H1 (cell line): ENCODE results near the gene POU2F1. TPM values are rescaled to one million over a fixed set of nuclear protein-coding genes. Genes with fewer than 3 reads are reported as not detected.

ENCODE experiments used
- CTCF ChIA-PET: fragments of 300-600 bp; sonication (Branson Sonifier 250); formaldehyde crosslinking; loops from one replicate; lab custom pipeline; 2021; ENCODE audit not compliant: partially characterized antibody; lab: Charles Lee
- POLR2A ChIA-PET: fragments of 300-600 bp; sonication (Branson Sonifier 250); formaldehyde crosslinking; loops from one replicate; lab custom pipeline; 2021; ENCODE audit warnings: inconsistent platforms; ENCODE audit not compliant: partially characterized antibody; lab: Charles Lee
- DNase-seq, 2 experiments: peaks; one replicate each; pipeline versions ENCODE4 v3.0.0 to v3.0.0-alpha.2; 2010 to 2022; ENCODE audit warnings: low spot score in 2 of 2, low read depth in 1 of 2, mixed read lengths in 1 of 2
- FAIRE-seq: peaks from 2 replicates; lab custom pipeline; 2011; peaks lifted over from hg19 to GRCh38; lab: Jason Lieb, UNC
- H2AFZ ChIP-seq: 2 replicates; pipeline ENCODE4 v1.8.1; 2012; ENCODE audit warnings: low read length, inconsistent platforms
- H2AK5ac ChIP-seq: 2 replicates; pipeline ENCODE4 v1.6.1; 2013; ENCODE audit warnings: low read depth, low read length
- H2BK120ac ChIP-seq: replicated peaks from 2 replicates; pipeline ENCODE3; 2013; ENCODE audit warnings: low read depth, low read length, inconsistent platforms
- H2BK12ac ChIP-seq: 2 replicates; pipeline ENCODE4 v1.6.1; 2013; ENCODE audit warnings: low read depth, low read length
- H2BK15ac ChIP-seq: 2 replicates; pipeline ENCODE4 v1.6.1; 2013; ENCODE audit warnings: low read length
- H2BK20ac ChIP-seq: 2 replicates; pipeline ENCODE4 v1.6.1; 2013; ENCODE audit warnings: low read length
- H2BK5ac ChIP-seq: 2 replicates; pipeline ENCODE4 v1.6.1; 2013; ENCODE audit warnings: low read depth, low read length
- H3K14ac ChIP-seq: 2 replicates; pipeline ENCODE4 v1.6.1; 2013; ENCODE audit warnings: inconsistent platforms; ENCODE audit not compliant: insufficient read length
- H3K18ac ChIP-seq: 2 replicates; pipeline ENCODE4 v1.6.1; 2013; ENCODE audit warnings: low read length; ENCODE audit errors: extremely low read depth
- H3K23ac ChIP-seq: 2 replicates; pipeline ENCODE4 v1.6.1; 2013; ENCODE audit warnings: inconsistent platforms; ENCODE audit not compliant: insufficient read length
- H3K23me2 ChIP-seq: 2 replicates; pipeline ENCODE4 v1.6.1; 2013; ENCODE audit warnings: low read depth, low read length
- H3K27ac ChIP-seq: 2 replicates; pipeline ENCODE4 v1.6.1; 2011; ENCODE audit warnings: low read depth, low read length, inconsistent platforms
- H3K27me3 ChIP-seq, 4 experiments: replicated peaks in 1 of 4; 1 replicate in 1 of 4; 2 replicates in 3 of 4; pipeline versions ENCODE4 v1.6.1 to v1.8.1; 2011 to 2013; ENCODE audit warnings: low read length in 3 of 4, mild to moderate bottlenecking in 3 of 4, inconsistent platforms in 2 of 4, mixed read lengths in 2 of 4, moderate library complexity in 1 of 4; ENCODE audit not compliant: control insufficient read depth in 3 of 4, insufficient read depth in 3 of 4; ENCODE audit errors: extremely low read depth in 1 of 4
- H3K36me3 ChIP-seq, 4 experiments: 2 replicates each; pipeline versions ENCODE4 v1.6.1 to v1.8.1; 2011 to 2013; ENCODE audit warnings: mild to moderate bottlenecking in 4 of 4, low read length in 3 of 4, moderate library complexity in 2 of 4, control low read depth in 1 of 4, inconsistent platforms in 1 of 4; ENCODE audit not compliant: insufficient read depth in 4 of 4, control insufficient read depth in 2 of 4
- H3K4ac ChIP-seq: replicated peaks from 2 replicates; pipeline ENCODE3; 2013; ENCODE audit warnings: low read length, low read depth, mixed read lengths, inconsistent platforms; ENCODE audit not compliant: insufficient read length
- H3K4me1 ChIP-seq, 4 experiments: replicated peaks in 1 of 4; 1 replicate in 1 of 4; 2 replicates in 3 of 4; pipeline versions ENCODE4 v1.6.1 to v1.8.1; 2011 to 2013; ENCODE audit warnings: low read length in 3 of 4, inconsistent platforms in 2 of 4, mixed read lengths in 1 of 4; ENCODE audit not compliant: insufficient read depth in 4 of 4, control insufficient read depth in 3 of 4
- H3K4me2 ChIP-seq, 2 experiments: 2 replicates each; pipeline versions ENCODE4 v1.6.1 to v1.8.1; 2011 to 2013; ENCODE audit warnings: low read depth in 2 of 2, low read length in 2 of 2, control low read depth in 1 of 2, inconsistent platforms in 1 of 2, mild to moderate bottlenecking in 1 of 2; ENCODE audit not compliant: insufficient read depth in 1 of 2
- H3K4me3 ChIP-seq, 4 experiments: fragments of 200-600, 300-600 bp in 1 of 4; sonication (generic), shearing (Covaris generic), sonication (Bioruptor Twin) in 1 of 4; 2 replicates each; pipeline versions ENCODE4 v1.5.1 to v1.8.1; 2011 to 2016; ENCODE audit warnings: low read length in 4 of 4, low read depth in 3 of 4, control low read depth in 2 of 4, inconsistent platforms in 2 of 4, mild to moderate bottlenecking in 2 of 4, mixed read lengths in 1 of 4, moderate library complexity in 1 of 4; ENCODE audit not compliant: insufficient read depth in 2 of 4; ENCODE audit errors: extremely low read depth in 1 of 4
- H3K56ac ChIP-seq: replicated peaks from 2 replicates; pipeline ENCODE3; 2013; ENCODE audit warnings: low read depth, mild to moderate bottlenecking, mixed read lengths, low read length, inconsistent platforms; ENCODE audit not compliant: insufficient read length
- H3K79me1 ChIP-seq: 2 replicates; pipeline ENCODE4 v1.6.1; 2013; ENCODE audit warnings: low read depth, low read length, control low read depth
- H3K79me2 ChIP-seq, 2 experiments: 2 replicates each; pipeline versions ENCODE4 v1.6.1 to v1.8.1; 2012 to 2013; ENCODE audit warnings: low read length in 2 of 2, mild to moderate bottlenecking in 2 of 2, inconsistent platforms in 1 of 2; ENCODE audit not compliant: insufficient read depth in 2 of 2, control insufficient read depth in 1 of 2
- H3K9ac ChIP-seq, 4 experiments: replicated peaks in 1 of 4; 1 replicate in 1 of 4; 2 replicates in 3 of 4; pipeline versions ENCODE4 v1.6.1 to v1.8.1; 2011 to 2013; ENCODE audit warnings: low read depth in 3 of 4, low read length in 3 of 4, control low read depth in 2 of 4, mild to moderate bottlenecking in 2 of 4, moderate library complexity in 2 of 4, inconsistent platforms in 1 of 4; ENCODE audit errors: extremely low read depth in 1 of 4
- H3K9me3 ChIP-seq, 2 experiments: 2 replicates each; pipeline versions ENCODE4 v1.6.1 to v1.8.1; 2012 to 2013; ENCODE audit warnings: mild to moderate bottlenecking in 2 of 2, moderate library complexity in 2 of 2, control low read depth in 1 of 2, inconsistent platforms in 1 of 2, low read depth in 1 of 2, low read length in 1 of 2, mixed read lengths in 1 of 2; ENCODE audit not compliant: insufficient read depth in 2 of 2
- H4K20me1 ChIP-seq, 2 experiments: replicated peaks in 1 of 2; 2 replicates each; pipeline versions ENCODE3 to v1.8.1; 2011 to 2013; ENCODE audit warnings: inconsistent platforms in 2 of 2, low read length in 2 of 2, mild to moderate bottlenecking in 1 of 2; ENCODE audit not compliant: insufficient read depth in 2 of 2, control insufficient read depth in 1 of 2
- H4K5ac ChIP-seq: 2 replicates; pipeline ENCODE4 v1.6.1; 2013; ENCODE audit warnings: low read length, low read depth, mixed read lengths, inconsistent platforms; ENCODE audit not compliant: insufficient read length
- H4K8ac ChIP-seq: 2 replicates; pipeline ENCODE4 v1.8.0; 2013; ENCODE audit warnings: mild to moderate bottlenecking, moderate library complexity, low read length, inconsistent platforms; ENCODE audit not compliant: insufficient read depth; ENCODE audit errors: extremely low read depth
- H4K91ac ChIP-seq: replicated peaks from 2 replicates; pipeline ENCODE3; 2013; ENCODE audit warnings: low read length, mixed read lengths, inconsistent platforms; ENCODE audit not compliant: insufficient read length
- BACH1 ChIP-seq: IDR thresholded peaks from 2 replicates; pipeline ENCODE4 v1.6.1; 2012; ENCODE audit warnings: low read length, improper control_type of control experiment
- HDAC2 ChIP-seq, 2 experiments: fragments of 300-600 bp in 1 of 2; sonication (generic) in 1 of 2; IDR thresholded peaks; 2 replicates each; pipeline ENCODE4 v1.6.1; 2011 to 2012; ENCODE audit warnings: low read depth in 2 of 2, low read length in 2 of 2, mild to moderate bottlenecking in 2 of 2, moderate library complexity in 2 of 2, borderline replicate concordance in 1 of 2, inconsistent platforms in 1 of 2
- JUN ChIP-seq: IDR thresholded peaks from 2 replicates; pipeline ENCODE4 v1.6.1; 2011; ENCODE audit warnings: low read depth, mild to moderate bottlenecking, improper control_type of control experiment, low read length
- KDM1A ChIP-seq: fragments of 200-600, 300-600 bp; sonication (generic); IDR thresholded peaks from 2 replicates; pipeline ENCODE4 v1.7.1; 2016; ENCODE audit warnings: mild to moderate bottlenecking, low read length, borderline replicate concordance
- RNF2 ChIP-seq: fragments of 200-900, 300-1000 bp; sonication (generic); IDR thresholded peaks from 2 replicates; pipeline ENCODE4 v1.7.1; 2016; ENCODE audit warnings: borderline replicate concordance, low read depth, mild to moderate bottlenecking, antibody characterized with exemption, low read length; ENCODE audit not compliant: poor library complexity, severe bottlenecking; ENCODE audit errors: missing control alignments
- SP4 ChIP-seq: IDR thresholded peaks from 2 replicates; pipeline ENCODE4 v1.6.1; 2012; ENCODE audit warnings: low read length, inconsistent platforms
- WGBS, 2 experiments: shearing (Covaris generic) in 1 of 2; methylation state at CpG; one replicate each; pipeline versions ENCODE4 v1.1.6 to v1.1.7; 2013 to 2015; ENCODE audit warnings: low lambda C conversion rate in 2 of 2, mixed read lengths in 2 of 2, inconsistent platforms in 1 of 2, low coverage in 1 of 2, missing lambda C conversion rate in 1 of 2; ENCODE audit not compliant: insufficient replicate concordance in 2 of 2, insufficient coverage in 1 of 2, insufficient read length in 1 of 2; ENCODE audit errors: extremely low coverage in 1 of 2, missing lambda C conversion rate in 1 of 2; 5-methylcytosine and 5-hydroxymethylcytosine counted together
- polyA plus RNA-seq, 7 experiments: library from polyadenylated mRNA; depleted of rRNA in 3 of 7; stranded (reverse) in 5 of 7; unstranded in 2 of 7; fragments of >200 nt in 5 of 7; fragments of 200-250 nt in 2 of 7; gene quantifications; 1 replicate in 5 of 7; 2 replicates in 1 of 7; 4 replicates in 1 of 7; pipeline versions ENCODE4 v1.2.1 to v1.2.3, GENCODE V29; 2011 to 2013; ENCODE audit warnings: missing spikeins in 2 of 7, mixed read lengths in 2 of 7
- total RNA-seq: library from RNA; stranded (reverse); fragmentation: NEBNext Ultra II Directional; extraction: Animal tissue kit (Norgen Biotek cat#: 25700); gene quantifications from 2 replicates; pipeline ENCODE4 v1.2.1, GENCODE V29; 2021
- TF ChIP-seq, protein P1 (sequence below): IDR thresholded peaks from 2 replicates; pipeline ENCODE4 v1.6.1; 2012; ENCODE audit warnings: low read length, inconsistent platforms

The POU2F1 gene
- total and polyA plus RNA-seq, 2 of the 8 experiments (the other 6 are each of a cell fraction or from before 2014, with no cell fraction given), result 37.0 to 57.2 TPM

DNA sequence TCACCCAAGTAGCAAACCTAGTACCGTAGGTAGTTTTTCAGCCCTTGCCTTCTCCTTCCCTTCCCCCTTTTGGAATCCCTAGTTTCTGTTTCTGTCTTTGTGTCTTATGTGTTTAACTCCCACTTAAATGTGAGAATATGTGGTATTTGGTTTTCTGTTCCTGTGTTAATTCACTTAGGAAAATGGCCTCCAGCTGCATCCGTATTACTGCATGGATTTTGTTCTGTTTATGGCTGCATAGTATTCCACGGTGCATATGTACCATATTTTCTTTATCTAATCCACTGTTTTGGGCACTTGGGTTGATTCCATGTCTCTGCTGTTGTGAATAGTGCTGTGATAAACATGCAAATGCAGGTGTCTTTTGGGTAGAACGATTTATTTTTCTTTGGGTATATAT, 138.6 kb downstream of the POU2F1 start:
- Histone ChIP-seq H3K23me2 (no peaks in the 10 kb centered on the region), H3K79me1 (peaks cover 2% of the 10 kb centered on the region), H3K27me3 (no peaks in the 10 kb centered on the region), H4K5ac (no peak overlapping the region), H3K79me2 (peaks cover 5 to 78% of the 10 kb centered on the region in 2 experiments; a peak in 3 of 4 replicates), H3K4ac (no peak overlapping the region), H3K4me3 (no peak overlapping the region), H3K56ac (no peak overlapping the region), H2AFZ (no peak overlapping the region), H2BK5ac (no peak overlapping the region), H3K9ac (no peak overlapping the region), H3K18ac (no peak overlapping the region), H3K4me2 (no peak overlapping the region), H2BK120ac (no peak overlapping the region), H2BK12ac (no peak overlapping the region), H2AK5ac (no peak overlapping the region), H3K23ac (no peak overlapping the region), H4K20me1 (peaks cover 4% of the 10 kb centered on the region in 2 experiments), H3K36me3 (no peaks in the 10 kb centered on the region), H3K14ac (no peak overlapping the region), H3K27ac (no peak overlapping the region), H3K9me3 (0 out of 4 replicates have a peak, but pooled peaks cover 0 to 3% of the 10 kb centered on the region in 2 experiments), H2BK15ac (no peak overlapping the region), H4K8ac (no peak overlapping the region), H4K91ac (no peak overlapping the region), H2BK20ac (no peak overlapping the region), H3K4me1 (peaks cover 0 to 6% (median 0%) of the 10 kb centered on the region in 4 experiments; a peak in 3 of 7 replicates)
- DNase-seq, result no peak
- FAIRE-seq, result no peak
- WGBS, 2 experiments, result 82% methylated on average over 4 of the region's 4 CpGs; no CpG with 5 or more reads in 1 of the 2 experiments
- POLR2A ChIA-PET, result no interaction called here
- CTCF ChIA-PET, result interaction anchor here (0.6 kb wide), 1 partner anchor 298 kb away, joined by 4 read pairs; no protein-coding TSS in a partner anchor
- no peak for TF ChIP-seq JUN
- TF ChIP-seq SP4, result no peak
- no peak for TF ChIP-seq BACH1
- TF ChIP-seq, protein P1, sequence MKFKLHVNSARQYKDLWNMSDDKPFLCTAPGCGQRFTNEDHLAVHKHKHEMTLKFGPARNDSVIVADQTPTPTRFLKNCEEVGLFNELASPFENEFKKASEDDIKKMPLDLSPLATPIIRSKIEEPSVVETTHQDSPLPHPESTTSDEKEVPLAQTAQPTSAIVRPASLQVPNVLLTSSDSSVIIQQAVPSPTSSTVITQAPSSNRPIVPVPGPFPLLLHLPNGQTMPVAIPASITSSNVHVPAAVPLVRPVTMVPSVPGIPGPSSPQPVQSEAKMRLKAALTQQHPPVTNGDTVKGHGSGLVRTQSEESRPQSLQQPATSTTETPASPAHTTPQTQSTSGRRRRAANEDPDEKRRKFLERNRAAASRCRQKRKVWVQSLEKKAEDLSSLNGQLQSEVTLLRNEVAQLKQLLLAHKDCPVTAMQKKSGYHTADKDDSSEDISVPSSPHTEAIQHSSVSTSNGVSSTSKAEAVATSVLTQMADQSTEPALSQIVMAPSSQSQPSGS, result no peak
- peak; percentile 45; the same call in 1 of the 2 replicates for TF ChIP-seq KDM1A
- TF ChIP-seq RNF2, result no peak
- TF ChIP-seq HDAC2 (IDR thresholded peaks at IDR 0.05; ENCODE audit: borderline replicate concordance in 1 of 2, low read depth in 2 of 2, low read length in 2 of 2), result no peak
